Lung (tissue), 12 donors: ENCODE measurements around the gene PKN3. TPM values are rescaled to one million over a fixed set of nuclear protein-coding genes. Genes with fewer than 3 reads are reported as not detected.

Experiments
- ATAC-seq: fragments of 200-7000 bp; cut with Tn5 transposase; one replicate; pipeline ENCODE4 v1.9.1; 2020; ENCODE audit warnings: moderate number of reproducible peaks; ENCODE audit not compliant: insufficient read depth, low FRiP score
- DNase-seq, 3 donors: peaks; one replicate each; pipeline ENCODE4 v3.0.0-alpha.2; 2013 to 2017
- H3K27ac ChIP-seq, 2 donors: one replicate each; pipeline ENCODE4 v1.5.1; 2013; ENCODE audit warnings: mild to moderate bottlenecking in 2 of 2, moderate library complexity in 2 of 2, control low read depth in 1 of 2, inconsistent platforms in 1 of 2, low read depth in 1 of 2, low read length in 1 of 2
- H3K27me3 ChIP-seq, 3 donors: one replicate each; pipeline ENCODE4 v1.5.1; 2013; ENCODE audit warnings: low read length in 2 of 3; ENCODE audit not compliant: control insufficient read depth in 3 of 3, insufficient read depth in 3 of 3
- H3K36me3 ChIP-seq, 4 donors: one replicate each; pipeline ENCODE4 v1.5.1; 2013; ENCODE audit warnings: low read length in 4 of 4, mild to moderate bottlenecking in 1 of 4, moderate library complexity in 1 of 4; ENCODE audit not compliant: control insufficient read depth in 4 of 4, insufficient read depth in 4 of 4
- H3K4me1 ChIP-seq, 5 donors: one replicate each; pipeline ENCODE4 v1.5.1; 2013; ENCODE audit warnings: low read length in 5 of 5, mild to moderate bottlenecking in 2 of 5, moderate library complexity in 1 of 5; ENCODE audit not compliant: control insufficient read depth in 5 of 5, insufficient read depth in 5 of 5
- H3K4me3 ChIP-seq: one replicate; pipeline ENCODE4 v1.5.1; 2013; ENCODE audit warnings: mild to moderate bottlenecking, control low read depth, moderate library complexity
- H3K9ac ChIP-seq, 2 donors: one replicate each; pipeline ENCODE4 v1.5.1; 2013; ENCODE audit warnings: low read length in 2 of 2, control low read depth in 1 of 2; ENCODE audit not compliant: insufficient read depth in 1 of 2
- H3K9me3 ChIP-seq, 4 donors: one replicate each; pipeline ENCODE4 v1.5.1; 2013; ENCODE audit warnings: low read length in 3 of 4, mild to moderate bottlenecking in 1 of 4, moderate library complexity in 1 of 4; ENCODE audit not compliant: control insufficient read depth in 4 of 4, insufficient read depth in 3 of 4
- WGBS, 2 donors: extraction: QIAGEN DNeasy Blood & Tissue Kit; methylation state at CpG; one replicate each; pipeline ENCODE4 v1.1.7; 2013; 5-methylcytosine and 5-hydroxymethylcytosine counted together
- polyA plus RNA-seq, 2 donors: library from polyadenylated mRNA; stranded (reverse); fragments of 200-250 nt; gene quantifications; one replicate each; pipeline ENCODE4 v1.2.1, GENCODE V29; 2013
- total RNA-seq, 2 donors: library from RNA; depleted of rRNA in 1 of 2; stranded (reverse); fragments of >200 nt in 1 of 2; gene quantifications; one replicate each; pipeline ENCODE4 v1.2.1, GENCODE V29; 2014 to 2021
- TF ChIP-seq, protein P1 (sequence below): IDR thresholded peaks from 2 replicates; pipeline ENCODE4 v1.5.1; 2012; ENCODE audit warnings: mild to moderate bottlenecking; ENCODE audit errors: control extremely low read depth, extremely low read depth
- donor health status: control.
- donor health status: control.
- donor health status: Bipolar disorder and iron deficiency.
- donor health status: healthy.
- donor health status: DM: yes; HTN: yes; CAD: no.

PKN3 gene
- total and polyA plus RNA-seq, 4 donors: 4.1 to 19.3 (median 10.8) TPM

DNA sequence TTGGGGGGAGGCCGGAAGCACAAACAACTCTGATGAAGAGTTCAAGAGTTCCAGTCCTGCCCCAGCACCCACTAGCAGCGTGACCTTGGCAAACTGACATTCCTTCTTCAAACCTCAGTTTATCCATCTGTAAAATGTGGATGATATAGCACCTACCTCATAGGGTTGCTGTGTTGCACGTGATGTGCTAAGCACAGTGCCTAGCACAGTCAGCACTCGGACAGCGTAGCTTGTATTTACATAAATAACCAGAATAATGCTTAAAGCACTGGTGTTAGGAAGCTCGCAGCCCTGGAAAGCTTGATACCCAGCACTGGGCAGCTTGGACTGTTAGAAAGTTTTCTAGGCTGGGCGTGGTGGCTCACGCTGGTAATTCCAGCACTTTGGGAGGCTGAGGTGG is 5.1 kb downstream of the PKN3 start:
- no peak overlapping the region for H3K27ac ChIP-seq
- 95 to 96% methylated on average over 8 of the region's 8 CpGs for WGBS, 2 donors
- no peak overlapping the region for H3K4me3 ChIP-seq
- H3K27me3 ChIP-seq: no peaks in the 10 kb centered on the region
- peaks cover 0 to 1% (median 0%) of the 10 kb centered on the region in 5 donors for H3K4me1 ChIP-seq
- H3K36me3 ChIP-seq: peaks cover 0 to 3% (median 0%) of the 10 kb centered on the region in 4 donors
- no peak for ATAC-seq
- no peak overlapping the region for H3K9ac ChIP-seq
- H3K9me3 ChIP-seq: no peaks in the 10 kb centered on the region
- DNase-seq: no peak
- TF ChIP-seq, protein P1, sequence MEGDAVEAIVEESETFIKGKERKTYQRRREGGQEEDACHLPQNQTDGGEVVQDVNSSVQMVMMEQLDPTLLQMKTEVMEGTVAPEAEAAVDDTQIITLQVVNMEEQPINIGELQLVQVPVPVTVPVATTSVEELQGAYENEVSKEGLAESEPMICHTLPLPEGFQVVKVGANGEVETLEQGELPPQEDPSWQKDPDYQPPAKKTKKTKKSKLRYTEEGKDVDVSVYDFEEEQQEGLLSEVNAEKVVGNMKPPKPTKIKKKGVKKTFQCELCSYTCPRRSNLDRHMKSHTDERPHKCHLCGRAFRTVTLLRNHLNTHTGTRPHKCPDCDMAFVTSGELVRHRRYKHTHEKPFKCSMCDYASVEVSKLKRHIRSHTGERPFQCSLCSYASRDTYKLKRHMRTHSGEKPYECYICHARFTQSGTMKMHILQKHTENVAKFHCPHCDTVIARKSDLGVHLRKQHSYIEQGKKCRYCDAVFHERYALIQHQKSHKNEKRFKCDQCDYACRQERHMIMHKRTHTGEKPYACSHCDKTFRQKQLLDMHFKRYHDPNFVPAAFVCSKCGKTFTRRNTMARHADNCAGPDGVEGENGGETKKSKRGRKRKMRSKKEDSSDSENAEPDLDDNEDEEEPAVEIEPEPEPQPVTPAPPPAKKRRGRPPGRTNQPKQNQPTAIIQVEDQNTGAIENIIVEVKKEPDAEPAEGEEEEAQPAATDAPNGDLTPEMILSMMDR: no peak

DNA sequence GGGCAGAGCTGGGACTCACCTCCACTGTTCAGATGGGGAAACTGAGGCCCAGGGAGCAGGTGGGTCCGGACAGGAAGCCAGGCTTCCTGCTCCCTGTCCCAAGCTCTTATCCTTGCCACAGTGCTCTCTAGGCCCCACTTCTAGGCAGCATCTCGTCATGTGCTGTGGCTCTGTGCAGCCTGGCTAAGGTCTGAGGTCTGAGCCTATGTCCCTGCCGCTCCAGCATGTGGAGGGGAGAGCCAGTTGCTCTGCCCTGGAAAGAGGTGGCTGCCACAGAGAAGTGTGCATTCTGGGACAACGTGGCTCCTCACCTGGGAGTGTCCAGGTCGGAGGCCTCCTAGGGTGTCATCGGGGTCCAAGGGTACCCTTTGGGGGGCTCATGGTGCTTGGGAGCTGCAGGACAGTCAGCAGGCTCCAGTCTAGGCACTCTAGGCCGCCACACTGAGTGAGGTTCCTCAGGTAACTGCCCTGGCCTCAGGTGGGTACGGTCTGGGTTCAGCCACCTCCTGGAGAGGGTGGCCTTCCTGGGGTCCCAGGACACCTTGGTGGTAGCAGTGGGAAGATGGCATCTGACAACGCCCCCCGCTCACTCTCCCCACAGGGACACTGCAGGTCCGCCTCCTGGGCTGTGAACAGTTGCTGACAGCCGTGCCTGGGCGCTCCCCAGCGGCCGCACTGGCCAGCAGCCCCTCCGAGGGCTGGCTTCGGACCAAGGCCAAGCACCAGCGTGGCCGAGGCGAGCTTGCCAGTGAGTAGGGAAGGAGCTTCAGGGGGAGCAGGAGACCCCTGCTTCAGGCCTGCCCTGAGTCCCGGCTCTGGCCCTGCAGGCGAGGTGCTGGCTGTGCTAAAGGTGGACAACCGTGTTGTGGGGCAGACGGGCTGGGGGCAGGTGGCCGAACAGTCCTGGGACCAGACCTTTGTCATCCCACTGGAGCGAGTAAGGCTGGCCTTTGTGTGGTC is 10.4 kb downstream of the PKN3 start:
- no peaks in the 10 kb centered on the region for H3K27me3 ChIP-seq
- H3K9ac ChIP-seq: no peak overlapping the region
- peaks cover 0 to 11% (median 2%) of the 10 kb centered on the region in 4 donors for H3K36me3 ChIP-seq
- TF ChIP-seq, protein P1: no peak
- 95% methylated on average over 26 of the region's 26 CpGs for WGBS, 2 donors
- no peaks in the 10 kb centered on the region for H3K4me1 ChIP-seq
- no peak overlapping the region for H3K27ac ChIP-seq
- ATAC-seq: no peak
- no peak overlapping the region for H3K4me3 ChIP-seq
- H3K9me3 ChIP-seq: no peaks in the 10 kb centered on the region
- DNase-seq: no peak

DNA sequence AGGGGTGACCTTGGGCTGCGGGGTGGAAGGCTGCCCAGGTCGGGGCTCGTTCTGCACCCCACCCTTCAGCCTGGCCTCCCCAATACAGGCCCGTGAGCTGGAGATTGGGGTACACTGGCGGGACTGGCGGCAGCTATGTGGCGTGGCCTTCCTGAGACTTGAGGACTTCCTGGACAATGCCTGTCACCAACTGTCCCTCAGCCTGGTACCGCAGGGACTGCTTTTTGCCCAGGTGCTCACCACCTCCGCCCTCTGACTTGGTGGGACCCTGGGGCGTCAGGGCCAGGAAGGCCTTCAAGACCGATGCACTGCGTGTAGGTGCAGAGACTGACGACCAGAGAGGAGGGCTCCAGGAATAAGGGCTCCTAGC is 11.1 kb downstream of the PKN3 start:
- no peak overlapping the region for H3K9ac ChIP-seq
- no peaks in the 10 kb centered on the region for H3K4me1 ChIP-seq
- ATAC-seq (no peak), DNase-seq (no peak)
- WGBS, 2 donors: 93 to 97% methylated on average over 13 of the region's 13 CpGs
- peaks cover 0 to 11% (median 2%) of the 10 kb centered on the region in 4 donors for H3K36me3 ChIP-seq
- no peaks in the 10 kb centered on the region for H3K9me3 ChIP-seq
- TF ChIP-seq, protein P1: no peak
- H3K27ac ChIP-seq: no peak overlapping the region
- H3K27me3 ChIP-seq: no peaks in the 10 kb centered on the region
- no peak overlapping the region for H3K4me3 ChIP-seq
